Kidney (tissue), 22 donors: Measurements from ENCODE around the gene DENND5A. TPM values are rescaled to one million over a fixed set of nuclear protein-coding genes. Genes with fewer than 3 reads are reported as not detected.
A peak's percentile ranks its signal among the peaks of the same experiment; 100 is the strongest.

Experiments used
- DNase-seq, 5 donors: peaks; one replicate each; pipeline ENCODE4 v3.0.0-alpha.2; 2013 to 2020
- FAIRE-seq: peaks from 2 replicates; lab custom pipeline; 2012; peaks lifted over from hg19 to GRCh38; lab: Jason Lieb, UNC
- H3K27ac ChIP-seq, 2 donors: one replicate each; pipeline ENCODE4 v1.7.0; 2013; ENCODE audit warnings: low read depth in 2 of 2, low read length in 2 of 2, inconsistent platforms in 1 of 2
- H3K27me3 ChIP-seq: one replicate; pipeline ENCODE4 v1.7.1; 2013; ENCODE audit warnings: low read length, inconsistent platforms; ENCODE audit not compliant: control insufficient read depth, insufficient read depth
- H3K36me3 ChIP-seq, 3 donors: one replicate each; pipeline versions ENCODE4 v1.7.0 to v1.7.1; 2013; ENCODE audit warnings: low read length in 3 of 3, control low read depth in 1 of 3, inconsistent platforms in 1 of 3; ENCODE audit not compliant: insufficient read depth in 3 of 3, control insufficient read depth in 2 of 3
- H3K4me1 ChIP-seq, 3 donors: one replicate each; pipeline versions ENCODE4 v1.7.0 to v1.7.1; 2013; ENCODE audit warnings: low read length in 3 of 3, inconsistent platforms in 1 of 3, low read depth in 1 of 3; ENCODE audit not compliant: control insufficient read depth in 2 of 3, insufficient read depth in 2 of 3
- H3K4me3 ChIP-seq, 3 donors: one replicate each; pipeline versions ENCODE4 v1.7.0 to v1.8.1; 2013; ENCODE audit warnings: low read length in 3 of 3, control low read depth in 1 of 3, inconsistent platforms in 1 of 3
- H3K9ac ChIP-seq, 3 donors: one replicate each; pipeline versions ENCODE4 v1.7.0 to v1.7.1; 2013; ENCODE audit warnings: low read length in 3 of 3, control low read depth in 1 of 3, inconsistent platforms in 1 of 3
- H3K9me3 ChIP-seq, 3 donors: one replicate each; pipeline versions ENCODE4 v1.7.0 to v1.7.1; 2013; ENCODE audit warnings: low read length in 3 of 3, control low read depth in 1 of 3, inconsistent platforms in 1 of 3; ENCODE audit not compliant: control insufficient read depth in 2 of 3, insufficient read depth in 1 of 3
- intact Hi-C: fragments of 100-400 bp; cut with DNase I; formaldehyde crosslinking; loops from one replicate; pipeline ENCODE4 v1.11.1; 2022
- long read RNA-seq, 10 donors: library from polyadenylated mRNA in 1 of 10; unstranded in 1 of 10; transcript quantifications; one replicate each; pipeline ENCODE4 v2.0.0 and lab custom pipeline, GENCODE V29; 2021 to 2026
- polyA plus RNA-seq: library from polyadenylated mRNA; stranded (reverse); fragments of 350-450 nt; fragmentation: Illumina TruSeq; extraction: RNeasy Lipid Tissue Mini Kit (QIAGEN cat#74804); gene quantifications from one replicate; pipeline ENCODE4 v1.2.3, GENCODE V29; 2014; ENCODE audit warnings: low read depth, low replicate concordance; ENCODE audit not compliant: insufficient read depth
- total RNA-seq: library from RNA; stranded (reverse); fragmentation: NEBNext Ultra II Directional; extraction: Animal tissue kit (Norgen Biotek cat#: 25700); gene quantifications from one replicate; pipeline ENCODE4 v1.2.1, GENCODE V29; 2021
- TF ChIP-seq, protein P1 (sequence below): IDR thresholded peaks from 3 replicates; pipeline ENCODE4 v1.5.1; 2012; ENCODE audit warnings: mild to moderate bottlenecking, moderate library complexity, borderline replicate concordance; ENCODE audit not compliant: insufficient read depth; ENCODE audit errors: extremely low read depth
- donor health status: control.
- donor health status: control.
- donor health status: control.
- donor health status: control.
- donor health status: control.
- donor health status: DM: yes; HTN: yes; CAD: no.
- donor health status: Normal renal cell carcinoma (clear cell type).

DENND5A gene
- total RNA-seq (53.9 TPM), polyA plus RNA-seq (32.4 TPM)
- long read RNA-seq, donor 1, partial matches to known transcripts, result 0 of 1 reads
- long read RNA-seq, donor 1, other reads (novel, unspliced or antisense), result 0 of 1 reads
- long read RNA-seq, donor 2, partial matches to known transcripts, result 0 of 1 reads
- long read RNA-seq, donor 2, other reads (novel, unspliced or antisense), result 0 of 1 reads
- long read RNA-seq, donor 3, full-length matches to known transcripts, result 2 of 2 reads
- long read RNA-seq, donor 3, partial matches to known transcripts, result 0 of 2 reads
- long read RNA-seq, donor 3, other reads (novel, unspliced or antisense), result 0 of 2 reads
- long read RNA-seq, donor 4, full-length matches to known transcripts, result 2 of 9 reads
- long read RNA-seq, donor 4, partial matches to known transcripts, result 7 of 9 reads
- long read RNA-seq, donor 4, other reads (novel, unspliced or antisense), result 0 of 9 reads
- long read RNA-seq, donor 5, result 0 reads
- long read RNA-seq, donor 6, result 0 reads
- long read RNA-seq, donor 7, full-length matches to known transcripts, result 5 of 21 reads
- long read RNA-seq, donor 7, partial matches to known transcripts, result 7 of 21 reads
- long read RNA-seq, donor 7, other reads (novel, unspliced or antisense), result 9 of 21 reads
- long read RNA-seq, donor 8, result 0 reads
- long read RNA-seq, donor 9, partial matches to known transcripts, result 0 of 1 reads
- long read RNA-seq, donor 9, other reads (novel, unspliced or antisense), result 0 of 1 reads
- long read RNA-seq, donor 10, full-length matches to known transcripts, result 1 of 6 reads
- long read RNA-seq, donor 10, partial matches to known transcripts, result 5 of 6 reads
- long read RNA-seq, donor 10, other reads (novel, unspliced or antisense), result 0 of 6 reads

DNA sequence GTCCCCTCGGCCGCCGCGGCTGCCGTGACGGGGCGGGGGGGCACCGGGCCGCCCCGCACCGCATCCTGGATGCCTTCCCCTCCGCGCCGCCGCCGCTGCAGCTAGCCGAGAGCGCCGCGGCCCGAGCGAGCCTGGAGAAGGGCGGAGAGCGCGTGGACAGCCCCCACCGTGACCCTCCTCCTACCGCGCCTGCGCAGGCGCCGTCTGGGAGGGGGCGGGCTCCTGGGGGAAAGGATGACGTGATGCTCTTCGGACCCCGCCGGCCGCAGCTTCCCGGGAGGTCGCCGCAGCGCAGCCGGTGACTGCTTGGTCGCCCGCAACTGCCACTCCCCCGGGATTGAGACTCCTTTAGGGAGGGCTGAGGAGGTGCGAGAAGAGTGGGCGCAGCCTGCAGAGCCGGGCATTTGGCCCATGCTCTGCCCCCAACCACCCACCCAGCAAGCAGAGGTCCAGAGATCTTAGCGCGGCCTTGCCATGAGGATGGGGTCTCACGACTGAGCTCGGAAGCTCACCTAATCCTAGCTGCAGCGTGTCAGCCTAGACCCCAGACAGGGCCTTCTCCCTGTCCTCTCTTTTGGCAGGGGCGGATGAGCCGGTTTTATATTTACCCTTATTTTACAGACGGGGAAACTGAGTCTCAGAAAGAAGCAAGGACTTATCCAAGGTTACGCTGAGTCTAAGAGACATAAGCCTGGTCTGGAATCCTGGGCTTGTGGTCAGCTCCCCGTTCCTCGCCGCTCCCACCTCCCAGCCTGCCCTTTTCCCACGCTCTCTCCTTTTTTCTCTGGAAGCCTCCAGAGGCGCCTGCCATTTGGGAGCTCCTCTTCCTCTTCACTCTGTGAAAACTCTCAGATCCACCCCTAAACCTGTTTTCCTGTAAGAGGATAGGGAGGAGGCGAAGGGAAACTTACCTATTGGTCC lies at the start of gene DENND5A:
Gene DENND5A (minus strand): TSS at position 140 of the 921 bp plus-strand sequence. CDS start 281 bp downstream, outside the sequence.
- FAIRE-seq, result no peak
- intact Hi-C loops, result no loop called here

DNA sequence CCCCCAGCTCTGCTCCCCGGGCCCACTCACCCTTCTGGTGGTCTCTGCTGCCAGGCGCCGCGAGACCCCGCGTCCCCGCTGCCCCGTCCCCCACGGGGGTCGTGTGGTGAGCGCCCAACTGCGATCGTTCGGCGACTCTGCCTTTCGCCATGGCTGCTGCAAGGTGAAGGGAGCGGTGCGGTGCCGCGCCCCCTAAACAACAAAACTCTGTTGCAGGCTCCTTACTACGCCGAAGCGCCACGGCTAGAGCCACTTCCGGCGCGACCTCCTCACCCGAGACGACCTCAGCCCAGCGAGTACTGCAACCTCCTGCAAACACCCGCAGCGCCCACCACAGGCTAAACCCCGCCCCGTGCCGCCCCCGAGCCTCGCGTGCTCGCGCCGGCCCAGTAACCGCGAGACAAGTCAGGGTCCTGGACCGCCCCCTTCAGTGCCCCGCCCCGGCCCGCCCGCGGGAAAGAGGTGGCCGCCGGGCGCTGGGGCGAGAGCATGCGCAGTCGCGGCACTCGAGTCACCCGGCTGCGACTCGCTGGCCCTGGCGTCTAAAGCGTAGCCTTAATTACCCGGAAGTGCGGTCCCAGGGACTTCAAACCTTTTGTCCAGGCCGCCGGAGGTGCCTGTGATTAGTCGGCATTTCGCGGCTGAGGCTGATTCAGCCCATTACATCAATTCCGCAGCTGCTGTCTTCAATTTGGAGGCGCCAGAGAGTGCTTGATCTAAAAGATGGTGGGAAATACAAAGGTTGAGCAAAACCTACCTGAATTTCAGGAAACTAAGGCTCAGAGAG lies 49.3 kb upstream of the DENND5A start, which contains the start of gene TMEM41B:
Gene TMEM41B (minus strand): TSS at position 303 of the 787 bp plus-strand sequence. CDS start 152 bp downstream, at position 151.
- Histone ChIP-seq H3K27me3 (no peaks in the 10 kb centered on the region), H3K27ac (peak within 1 kb of the TSS; percentile 82), H3K9ac (peak within 1 kb of the TSS; percentile 70 to 96 (median 94)), H3K9me3 (no peaks in the 10 kb centered on the region), H3K36me3 (no peaks in the 10 kb centered on the region), H3K4me1 (peaks cover 0 to 10% (median 9%) of the 10 kb centered on the region in 3 donors), H3K4me3 (peak within 1 kb of the TSS; percentile 80 to 100 (median 98))
- intact Hi-C loops, result no loop called here
- TF ChIP-seq, protein P1, sequence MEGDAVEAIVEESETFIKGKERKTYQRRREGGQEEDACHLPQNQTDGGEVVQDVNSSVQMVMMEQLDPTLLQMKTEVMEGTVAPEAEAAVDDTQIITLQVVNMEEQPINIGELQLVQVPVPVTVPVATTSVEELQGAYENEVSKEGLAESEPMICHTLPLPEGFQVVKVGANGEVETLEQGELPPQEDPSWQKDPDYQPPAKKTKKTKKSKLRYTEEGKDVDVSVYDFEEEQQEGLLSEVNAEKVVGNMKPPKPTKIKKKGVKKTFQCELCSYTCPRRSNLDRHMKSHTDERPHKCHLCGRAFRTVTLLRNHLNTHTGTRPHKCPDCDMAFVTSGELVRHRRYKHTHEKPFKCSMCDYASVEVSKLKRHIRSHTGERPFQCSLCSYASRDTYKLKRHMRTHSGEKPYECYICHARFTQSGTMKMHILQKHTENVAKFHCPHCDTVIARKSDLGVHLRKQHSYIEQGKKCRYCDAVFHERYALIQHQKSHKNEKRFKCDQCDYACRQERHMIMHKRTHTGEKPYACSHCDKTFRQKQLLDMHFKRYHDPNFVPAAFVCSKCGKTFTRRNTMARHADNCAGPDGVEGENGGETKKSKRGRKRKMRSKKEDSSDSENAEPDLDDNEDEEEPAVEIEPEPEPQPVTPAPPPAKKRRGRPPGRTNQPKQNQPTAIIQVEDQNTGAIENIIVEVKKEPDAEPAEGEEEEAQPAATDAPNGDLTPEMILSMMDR, result no peak
- FAIRE-seq (no peak), DNase-seq (peak; percentile 99)

More for the DNA sequence above, at the start of gene DENND5A:
- Histone ChIP-seq H3K4me3 (peak within 1 kb of the TSS; percentile 74 to 93 (median 80)), H3K27ac (peak within 1 kb of the TSS; percentile 88 to 95), H3K27me3 (no peaks in the 10 kb centered on the region), H3K9me3 (no peaks in the 10 kb centered on the region), H3K9ac (peak within 1 kb of the TSS; percentile 90 to 96 (median 91)), H3K36me3 (no peaks in the 10 kb centered on the region), H3K4me1 (peaks cover under 1 to 6% (median 4%) of the 10 kb centered on the region in 3 donors)
- peak; percentile 92 to 98 (median 95) for DNase-seq
- TF ChIP-seq, protein P1, result no peak
